Liver (tissue), 9 donors: ENCODE data around the gene GNB5. TPM values are rescaled to one million over a fixed set of nuclear protein-coding genes. Genes with fewer than 3 reads are reported as not detected.

Experiments
- DNase-seq: peaks from one replicate; pipeline ENCODE4 v3.0.0-alpha.2; 2017; ENCODE audit warnings: low spot score
- H3K27ac ChIP-seq, 2 donors: one replicate each; pipeline ENCODE4 v1.7.0; 2013; ENCODE audit warnings: inconsistent platforms in 2 of 2, low read length in 2 of 2, control low read depth in 1 of 2, low read depth in 1 of 2, mild to moderate bottlenecking in 1 of 2
- H3K27me3 ChIP-seq, 4 donors: one replicate each; pipeline versions ENCODE4 v1.6.1 to v1.7.0; 2013; ENCODE audit warnings: low read length in 3 of 4, inconsistent platforms in 1 of 4, mild to moderate bottlenecking in 1 of 4, moderate library complexity in 1 of 4; ENCODE audit not compliant: control insufficient read depth in 4 of 4, insufficient read depth in 4 of 4
- H3K36me3 ChIP-seq, 4 donors: one replicate each; pipeline versions ENCODE4 v1.6.1 to v1.7.0; 2013; ENCODE audit warnings: low read length in 3 of 4, mild to moderate bottlenecking in 3 of 4, low read depth in 1 of 4, moderate library complexity in 1 of 4; ENCODE audit not compliant: control insufficient read depth in 4 of 4, insufficient read depth in 3 of 4
- H3K4me1 ChIP-seq, 4 donors: one replicate each; pipeline versions ENCODE4 v1.6.1 to v1.7.0; 2013; ENCODE audit warnings: low read length in 3 of 4, mild to moderate bottlenecking in 3 of 4, moderate library complexity in 1 of 4; ENCODE audit not compliant: control insufficient read depth in 4 of 4, insufficient read depth in 4 of 4
- H3K4me3 ChIP-seq, 3 donors: one replicate each; pipeline versions ENCODE4 v1.6.1 to v1.7.0; 2013; ENCODE audit warnings: low read length in 3 of 3, control low read depth in 1 of 3, low read depth in 1 of 3, mild to moderate bottlenecking in 1 of 3
- H3K9ac ChIP-seq, 2 donors: one replicate each; pipeline ENCODE4 v1.7.0; 2013; ENCODE audit warnings: low read length in 2 of 2, mild to moderate bottlenecking in 2 of 2, moderate library complexity in 2 of 2, control low read depth in 1 of 2, low read depth in 1 of 2
- H3K9me3 ChIP-seq, 4 donors: one replicate each; pipeline versions ENCODE4 v1.6.1 to v1.7.0; 2013; ENCODE audit warnings: low read length in 3 of 4; ENCODE audit not compliant: control insufficient read depth in 4 of 4
- EGR1 ChIP-seq, 2 donors: IDR thresholded peaks; 2 replicates each; pipeline ENCODE4 v1.6.1; 2016 to 2018; ENCODE audit warnings: antibody characterized with exemption in 2 of 2, low read depth in 2 of 2
- HNF4A ChIP-seq, 2 donors: conservative IDR thresholded peaks; 2 replicates each; pipeline ENCODE4 v1.6.1; 2016; ENCODE audit warnings: antibody characterized with exemption in 2 of 2, mild to moderate bottlenecking in 2 of 2
- HNF4G ChIP-seq: IDR thresholded peaks from 2 replicates; pipeline ENCODE4 v1.6.1; 2016; ENCODE audit warnings: antibody characterized with exemption
- NR2F2 ChIP-seq: IDR thresholded peaks from 2 replicates; pipeline ENCODE4 v1.6.1; 2016; ENCODE audit warnings: antibody characterized with exemption
- RAD21 ChIP-seq, 2 donors: IDR thresholded peaks; 2 replicates each; pipeline ENCODE4 v1.6.1; 2016; ENCODE audit warnings: antibody characterized with exemption in 2 of 2, mild to moderate bottlenecking in 2 of 2
- RXRA ChIP-seq, 2 donors: IDR thresholded peaks; 2 replicates each; pipeline ENCODE4 v1.6.1; 2017 to 2018; ENCODE audit warnings: antibody characterized with exemption in 2 of 2, mild to moderate bottlenecking in 1 of 2
- SP1 ChIP-seq: IDR thresholded peaks from 2 replicates; pipeline ENCODE4 v1.6.1; 2018; ENCODE audit warnings: antibody characterized with exemption, mild to moderate bottlenecking
- TAF1 ChIP-seq: conservative IDR thresholded peaks from 2 replicates; pipeline ENCODE4 v1.6.1; 2016; ENCODE audit warnings: antibody characterized with exemption, mild to moderate bottlenecking
- YY1 ChIP-seq: IDR thresholded peaks from 2 replicates; pipeline ENCODE4 v1.6.1; 2016; ENCODE audit warnings: antibody characterized with exemption, mild to moderate bottlenecking
- ZBTB33 ChIP-seq: IDR thresholded peaks from 2 replicates; pipeline ENCODE4 v1.6.1; 2016; ENCODE audit warnings: antibody characterized with exemption
- WGBS: extraction: QIAGEN DNeasy Blood & Tissue Kit; methylation state at CpG from one replicate; pipeline ENCODE4 v1.1.7; 2013; 5-methylcytosine and 5-hydroxymethylcytosine counted together
- polyA plus RNA-seq, 2 donors: library from polyadenylated mRNA; stranded (reverse) in 1 of 2; unstranded in 1 of 2; fragments of 200-250 nt in 1 of 2; fragments of >200 nt in 1 of 2; fragmentation: Nextera tagmentation in 1 of 2; extraction: Ambion mirVana in 1 of 2; gene quantifications; one replicate each; pipeline versions ENCODE4 v1.2.1 to v1.2.3, GENCODE V29; 2013 to 2015
- total RNA-seq, 2 donors: library from RNA; depleted of rRNA; stranded (reverse); fragments of >200 nt; gene quantifications; one replicate each; pipeline ENCODE4 v1.2.3, GENCODE V29; 2014
- TF ChIP-seq, protein P1 (sequence below): IDR thresholded peaks from 2 replicates; pipeline ENCODE4 v1.6.1; 2016; ENCODE audit warnings: antibody characterized with exemption, mild to moderate bottlenecking
- TF ChIP-seq, protein P2 (sequence below): fragments of 150-350 bp; IDR thresholded peaks from 2 replicates; pipeline ENCODE4 v1.5.1; 2017; ENCODE audit warnings: improper control_type of control experiment, low read depth, low read length; ENCODE audit not compliant: missing input control
- TF ChIP-seq, protein P3 (sequence below): IDR thresholded peaks from 2 replicates; pipeline ENCODE4 v1.6.1; 2016; ENCODE audit warnings: antibody characterized with exemption
- donor health status: healthy.
- donor health status: healthy.
- donor health status: healthy.
- donor health status: healthy.
- donor health status: healthy.

GNB5 gene
- total and polyA plus RNA-seq, 4 donors: 13.7 to 19.2 (median 15.7) TPM

- Histone ChIP-seq H3K9me3 (no peaks in the 10 kb centered on the region), H3K9ac (no peak overlapping the region), H3K27ac (no peak overlapping the region), H3K36me3 (no peaks in the 10 kb centered on the region), H3K27me3 (no peaks in the 10 kb centered on the region), H3K4me1 (peaks cover 0 to 4% (median 1%) of the 10 kb centered on the region in 4 donors), H3K4me3 (no peak overlapping the region)
- no peak for DNase-seq
- 98% methylated on average over 6 of the region's 6 CpGs for WGBS
- TF ChIP-seq RAD21 (IDR thresholded peaks at IDR 0.05) (no peak), YY1 (no peak), EGR1 (IDR thresholded peaks at IDR 0.05; ENCODE audit: low read depth in 2 of 2) (no peak), NR2F2 (no peak), TAF1 (no peak), ZBTB33 (no peak), RXRA (IDR thresholded peaks at IDR 0.05) (no peak), SP1 (no peak), HNF4A (conservative IDR thresholded peaks at IDR 0.05) (no peak), HNF4G (no peak)
- TF ChIP-seq, protein P1, sequence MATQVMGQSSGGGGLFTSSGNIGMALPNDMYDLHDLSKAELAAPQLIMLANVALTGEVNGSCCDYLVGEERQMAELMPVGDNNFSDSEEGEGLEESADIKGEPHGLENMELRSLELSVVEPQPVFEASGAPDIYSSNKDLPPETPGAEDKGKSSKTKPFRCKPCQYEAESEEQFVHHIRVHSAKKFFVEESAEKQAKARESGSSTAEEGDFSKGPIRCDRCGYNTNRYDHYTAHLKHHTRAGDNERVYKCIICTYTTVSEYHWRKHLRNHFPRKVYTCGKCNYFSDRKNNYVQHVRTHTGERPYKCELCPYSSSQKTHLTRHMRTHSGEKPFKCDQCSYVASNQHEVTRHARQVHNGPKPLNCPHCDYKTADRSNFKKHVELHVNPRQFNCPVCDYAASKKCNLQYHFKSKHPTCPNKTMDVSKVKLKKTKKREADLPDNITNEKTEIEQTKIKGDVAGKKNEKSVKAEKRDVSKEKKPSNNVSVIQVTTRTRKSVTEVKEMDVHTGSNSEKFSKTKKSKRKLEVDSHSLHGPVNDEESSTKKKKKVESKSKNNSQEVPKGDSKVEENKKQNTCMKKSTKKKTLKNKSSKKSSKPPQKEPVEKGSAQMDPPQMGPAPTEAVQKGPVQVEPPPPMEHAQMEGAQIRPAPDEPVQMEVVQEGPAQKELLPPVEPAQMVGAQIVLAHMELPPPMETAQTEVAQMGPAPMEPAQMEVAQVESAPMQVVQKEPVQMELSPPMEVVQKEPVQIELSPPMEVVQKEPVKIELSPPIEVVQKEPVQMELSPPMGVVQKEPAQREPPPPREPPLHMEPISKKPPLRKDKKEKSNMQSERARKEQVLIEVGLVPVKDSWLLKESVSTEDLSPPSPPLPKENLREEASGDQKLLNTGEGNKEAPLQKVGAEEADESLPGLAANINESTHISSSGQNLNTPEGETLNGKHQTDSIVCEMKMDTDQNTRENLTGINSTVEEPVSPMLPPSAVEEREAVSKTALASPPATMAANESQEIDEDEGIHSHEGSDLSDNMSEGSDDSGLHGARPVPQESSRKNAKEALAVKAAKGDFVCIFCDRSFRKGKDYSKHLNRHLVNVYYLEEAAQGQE: no peak
- TF ChIP-seq, protein P2, sequence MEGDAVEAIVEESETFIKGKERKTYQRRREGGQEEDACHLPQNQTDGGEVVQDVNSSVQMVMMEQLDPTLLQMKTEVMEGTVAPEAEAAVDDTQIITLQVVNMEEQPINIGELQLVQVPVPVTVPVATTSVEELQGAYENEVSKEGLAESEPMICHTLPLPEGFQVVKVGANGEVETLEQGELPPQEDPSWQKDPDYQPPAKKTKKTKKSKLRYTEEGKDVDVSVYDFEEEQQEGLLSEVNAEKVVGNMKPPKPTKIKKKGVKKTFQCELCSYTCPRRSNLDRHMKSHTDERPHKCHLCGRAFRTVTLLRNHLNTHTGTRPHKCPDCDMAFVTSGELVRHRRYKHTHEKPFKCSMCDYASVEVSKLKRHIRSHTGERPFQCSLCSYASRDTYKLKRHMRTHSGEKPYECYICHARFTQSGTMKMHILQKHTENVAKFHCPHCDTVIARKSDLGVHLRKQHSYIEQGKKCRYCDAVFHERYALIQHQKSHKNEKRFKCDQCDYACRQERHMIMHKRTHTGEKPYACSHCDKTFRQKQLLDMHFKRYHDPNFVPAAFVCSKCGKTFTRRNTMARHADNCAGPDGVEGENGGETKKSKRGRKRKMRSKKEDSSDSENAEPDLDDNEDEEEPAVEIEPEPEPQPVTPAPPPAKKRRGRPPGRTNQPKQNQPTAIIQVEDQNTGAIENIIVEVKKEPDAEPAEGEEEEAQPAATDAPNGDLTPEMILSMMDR: no peak
- TF ChIP-seq, protein P3, sequence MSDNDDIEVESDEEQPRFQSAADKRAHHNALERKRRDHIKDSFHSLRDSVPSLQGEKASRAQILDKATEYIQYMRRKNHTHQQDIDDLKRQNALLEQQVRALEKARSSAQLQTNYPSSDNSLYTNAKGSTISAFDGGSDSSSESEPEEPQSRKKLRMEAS: no peak
Observed at GRCh38 chr15:52107238-52107637, 84.0 kb downstream of the GNB5 start.

DNA sequence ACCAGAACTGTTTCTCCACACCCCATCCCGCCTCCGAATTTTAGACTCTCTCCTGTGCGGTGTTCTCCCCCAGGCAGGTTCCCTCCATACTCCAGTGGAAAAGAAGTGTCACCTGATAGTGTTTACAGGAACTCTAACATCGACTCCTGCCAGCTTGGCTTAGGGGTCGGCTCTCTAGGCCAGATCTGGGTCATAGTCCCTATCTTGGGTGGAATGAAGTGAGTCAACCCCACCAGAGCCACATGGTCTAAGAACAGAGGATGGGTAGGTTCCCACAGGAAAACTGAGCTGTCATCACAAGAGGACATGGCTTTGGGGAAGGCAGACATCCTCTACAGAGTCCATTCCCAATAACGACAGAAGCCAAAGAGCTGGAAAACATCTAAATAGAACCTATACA lies 84.6 kb downstream of the GNB5 start:
- H3K27ac ChIP-seq: no peak overlapping the region
- no peaks in the 10 kb centered on the region for H3K9me3 ChIP-seq
- no peak overlapping the region for H3K9ac ChIP-seq
- 65% methylated on average over 6 of the region's 6 CpGs for WGBS
- no peak overlapping the region for H3K4me3 ChIP-seq
- no peaks in the 10 kb centered on the region for H3K27me3 ChIP-seq
- H3K4me1 ChIP-seq: peaks cover 0 to 2% (median 0%) of the 10 kb centered on the region in 4 donors
- no peaks in the 10 kb centered on the region for H3K36me3 ChIP-seq
- DNase-seq: no peak
- TF ChIP-seq, protein P1: no peak
- TF ChIP-seq TAF1: no peak
